Suprapubic skin (tissue), 4 donors: ENCODE data around the gene ST3GAL4. TPM values are rescaled to one million over a fixed set of nuclear protein-coding genes. Genes with fewer than 3 reads are reported as not detected.

Experiments
- DNase-seq, 2 donors: peaks; one replicate each; pipeline ENCODE4 v3.0.0-alpha.2; 2019; ENCODE audit warnings: low spot score in 2 of 2
- H3K27ac ChIP-seq: fragments of 200-600 bp; sonication (generic); one replicate; pipeline ENCODE4 v1.5.1; 2019
- H3K27me3 ChIP-seq: fragments of 200-600 bp; sonication (generic); one replicate; pipeline ENCODE4 v1.5.1; 2019
- H3K36me3 ChIP-seq: fragments of 200-600 bp; sonication (generic); one replicate; pipeline ENCODE4 v1.5.1; 2019
- H3K4me1 ChIP-seq: fragments of 200-600 bp; sonication (generic); one replicate; pipeline ENCODE4 v1.5.1; 2019
- H3K4me3 ChIP-seq: fragments of 200-600 bp; sonication (generic); one replicate; pipeline ENCODE4 v1.5.1; 2019; ENCODE audit warnings: mild to moderate bottlenecking
- H3K9me3 ChIP-seq: fragments of 200-600 bp; sonication (generic); one replicate; pipeline ENCODE4 v1.5.1; 2019
- POLR2AphosphoS5 ChIP-seq, 3 donors: sonication (generic); formaldehyde crosslinking; IDR thresholded peaks; one replicate each; pipeline ENCODE4 v1.6.1; 2017; ENCODE audit warnings: antibody characterized with exemption in 3 of 3
- WGBS: methylation state at CpG from one replicate; pipeline ENCODE4 v1.1.5; 2018; 5-methylcytosine and 5-hydroxymethylcytosine counted together
- total RNA-seq, 4 donors: library from RNA; depleted of rRNA; stranded (reverse); fragments of >200 nt; gene quantifications; one replicate each; pipeline ENCODE4 v1.1.0, GENCODE V29; 2016

ST3GAL4 gene
- total RNA-seq, 4 donors from 2014 or later, result 23.6 to 30.9 (median 26.9) TPM

DNA sequence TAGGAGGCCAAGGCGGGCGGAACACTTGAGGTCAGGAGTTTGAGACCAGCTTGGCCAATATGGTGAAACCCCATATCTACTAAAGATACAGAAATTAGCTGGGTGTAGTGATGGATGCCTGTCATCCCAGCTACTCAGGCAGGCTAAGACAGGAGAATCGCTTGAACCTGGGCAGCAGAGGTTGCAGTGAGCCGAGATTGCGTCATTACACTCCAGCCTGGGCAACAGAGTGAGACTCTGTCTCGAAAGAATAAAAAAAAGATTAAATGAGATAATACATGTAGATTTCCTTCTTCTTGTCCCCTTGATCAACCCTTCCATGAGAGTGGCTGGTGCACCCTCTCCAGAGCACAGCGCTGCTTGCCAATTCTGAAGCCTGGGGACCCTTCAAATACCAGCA, 106.9 kb downstream of the ST3GAL4 start:
- Histone ChIP-seq H3K27ac (no peak overlapping the region), H3K4me1 (peaks cover 28% of the 10 kb centered on the region), H3K9me3 (no peaks in the 10 kb centered on the region), H3K27me3 (peaks cover 3% of the 10 kb centered on the region), H3K4me3 (no peak overlapping the region), H3K36me3 (no peaks in the 10 kb centered on the region)
- 95% methylated on average over 7 of the region's 7 CpGs for WGBS
- DNase-seq, result no peak
- no peak for TF ChIP-seq POLR2AphosphoS5 (IDR thresholded peaks at IDR 0.05)

Other genes with a start within 250 kb of the ST3GAL4 start
- gene RPUSD4, start 144.0 kb upstream of the ST3GAL4 start, total RNA-seq, result 10 to 100 TPM; 25.1 to 34.9 (median 29.2) TPM
- gene FAM118B, start 143.9 kb upstream of the ST3GAL4 start, total RNA-seq, result 10 to 100 TPM in 1 of 4 donors, 1 to 10 TPM in 3; 7.6 to 11.1 (median 8.6) TPM
- gene SRPRA, start 86.8 kb upstream of the ST3GAL4 start, total RNA-seq, result 100 to 1,000 TPM in 1 of 4 donors, 10 to 100 TPM in 3; 84.9 to 108 (median 97.0) TPM
- gene FOXRED1, start 86.5 kb upstream of the ST3GAL4 start, total RNA-seq, result 10 to 100 TPM in 3 of 4 donors, 1 to 10 TPM in 1; 7.7 to 22.9 (median 18.9) TPM
- 10 to 100 TPM in 3 of 4 donors, 1 to 10 TPM in 1; 8.6 to 15.2 (median 12.6) TPM for gene TIRAP, start 72.6 kb upstream of the ST3GAL4 start, total RNA-seq
- 10 to 100 TPM; 15.4 to 19.1 (median 17.8) TPM for gene DCPS, start 51.6 kb upstream of the ST3GAL4 start, total RNA-seq